ENCODE measurements around the gene CACNA1C. TPM values are rescaled to one million over a fixed set of nuclear protein-coding genes. Genes with fewer than 3 reads are reported as not detected.

Gene CACNA1C
- total and polyA plus RNA-seq, 2 donors (not counting 1 experiment from before 2014, with no cell fraction given): 0.01 to 0.02 TPM

GRCh38 chr12:2652401-2653081 is 599.8 kb downstream of the CACNA1C start:
- Histone ChIP-seq H3K27me3 (replicated peaks in 1 of 4; ENCODE audit: control extremely low read depth in 1 of 4, control insufficient read depth in 3 of 4, insufficient read depth in 4 of 4, low read length in 3 of 4) (peaks cover 0 to 4% (median 0%) of the 10 kb centered on the region in 4 experiments), H3K27ac (ENCODE audit: low read length in 2 of 2) (no peak overlapping the region), H2AFZ (ENCODE audit: insufficient read depth, low read depth, low read length, poor library complexity, severe bottlenecking) (no peak overlapping the region), H3K36me3 (replicated peaks in 1 of 2; ENCODE audit: control extremely low read depth in 1 of 2, control insufficient read depth in 1 of 2, extremely low read depth in 1 of 2, insufficient read depth in 2 of 2, low read length in 1 of 2) (no peaks in the 10 kb centered on the region), H3K4me1 (ENCODE audit: control insufficient read depth in 2 of 2, insufficient read depth in 2 of 2, low read length in 2 of 2) (no peaks in the 10 kb centered on the region), H3K9me3 (ENCODE audit: control extremely low read depth in 1 of 3, control insufficient read depth in 2 of 3, insufficient read depth in 1 of 3, low read length in 2 of 3) (no peaks in the 10 kb centered on the region), H3K79me2 (ENCODE audit: control insufficient read depth, insufficient read depth, low read length) (no peaks in the 10 kb centered on the region), H4K20me1 (ENCODE audit: control insufficient read depth, insufficient read depth, low read length, poor library complexity, severe bottlenecking) (no peaks in the 10 kb centered on the region), H3K4me2 (replicated peaks; ENCODE audit: low read depth, low read length, poor library complexity, severe bottlenecking) (no peak overlapping the region), H3K9ac (ENCODE audit: low read length) (no peak overlapping the region), H3K4me3 (ENCODE audit: control extremely low read depth in 1 of 5, extremely low read depth in 1 of 5, insufficient read depth in 1 of 5, low read depth in 2 of 5, low read length in 4 of 5) (no peak overlapping the region)
- Mint-ChIP-seq H3K4me1 (no peaks in the 10 kb centered on the region), H3K4me3 (no peak overlapping the region), H3K9me3 (ENCODE audit: insufficient read depth) (no peaks in the 10 kb centered on the region), H3K27ac (no peak overlapping the region), H3K27me3 (peaks cover 17% of the 10 kb centered on the region)
- CTCF ChIA-PET: no interaction called here
- WGBS (ENCODE audit: insufficient coverage): 93% methylated on average over 33 of the region's 33 CpGs
- ATAC-seq (ENCODE audit: low read depth): no peak
- intact Hi-C loops (cut with micrococcal nuclease): no loop called here
- TF ChIP-seq CTCF (IDR thresholded peaks at IDR 0.05): no peak
- TF ChIP-seq EZH2 (IDR thresholded peaks at IDR 0.05; ENCODE audit: borderline replicate concordance, insufficient read depth, low read depth, low read length, poor library complexity, severe bottlenecking): no peak
- no peak for DNase-seq
- POLR2A ChIA-PET: no interaction called here

GRCh38 chr12:2653461-2653965 is 600.7 kb downstream of the CACNA1C start:
- H2AFZ ChIP-seq (ENCODE audit: insufficient read depth, low read depth, low read length, poor library complexity, severe bottlenecking): no peak overlapping the region
- no peak for ATAC-seq (ENCODE audit: low read depth)
- Mint-ChIP-seq H3K9me3 (ENCODE audit: insufficient read depth) (no peaks in the 10 kb centered on the region), H3K27ac (no peak overlapping the region), H3K4me3 (no peak overlapping the region), H3K27me3 (peaks cover 12% of the 10 kb centered on the region), H3K4me1 (no peaks in the 10 kb centered on the region)
- no peaks in the 10 kb centered on the region for H3K4me1 ChIP-seq (ENCODE audit: control insufficient read depth in 2 of 2, insufficient read depth in 2 of 2, low read length in 2 of 2)
- no peak overlapping the region for H3K4me3 ChIP-seq (ENCODE audit: control extremely low read depth in 1 of 5, extremely low read depth in 1 of 5, insufficient read depth in 1 of 5, low read depth in 2 of 5, low read length in 4 of 5)
- ChIA-PET POLR2A (no interaction called here), CTCF (no interaction called here)
- no peaks in the 10 kb centered on the region for H3K9me3 ChIP-seq (ENCODE audit: control extremely low read depth in 1 of 3, control insufficient read depth in 2 of 3, insufficient read depth in 1 of 3, low read length in 2 of 3)
- no peak overlapping the region for H3K9ac ChIP-seq (ENCODE audit: low read length)
- WGBS (ENCODE audit: insufficient coverage): 97% methylated on average over 22 of the region's 22 CpGs
- no peak for DNase-seq
- H3K79me2 ChIP-seq (ENCODE audit: control insufficient read depth, insufficient read depth, low read length): no peaks in the 10 kb centered on the region
- no peaks in the 10 kb centered on the region for H3K36me3 ChIP-seq (replicated peaks in 1 of 2; ENCODE audit: control extremely low read depth in 1 of 2, control insufficient read depth in 1 of 2, extremely low read depth in 1 of 2, insufficient read depth in 2 of 2, low read length in 1 of 2)
- intact Hi-C loops (cut with micrococcal nuclease): no loop called here
- no peaks in the 10 kb centered on the region for H4K20me1 ChIP-seq (ENCODE audit: control insufficient read depth, insufficient read depth, low read length, poor library complexity, severe bottlenecking)
- no peak for TF ChIP-seq EZH2 (IDR thresholded peaks at IDR 0.05; ENCODE audit: borderline replicate concordance, insufficient read depth, low read depth, low read length, poor library complexity, severe bottlenecking)
- no peak for TF ChIP-seq CTCF (IDR thresholded peaks at IDR 0.05)
- no peak overlapping the region for H3K27ac ChIP-seq (ENCODE audit: low read length in 2 of 2)
- peaks cover 0 to 3% (median 0%) of the 10 kb centered on the region in 4 experiments for H3K27me3 ChIP-seq (replicated peaks in 1 of 4; ENCODE audit: control extremely low read depth in 1 of 4, control insufficient read depth in 3 of 4, insufficient read depth in 4 of 4, low read length in 3 of 4)
- no peak overlapping the region for H3K4me2 ChIP-seq (replicated peaks; ENCODE audit: low read depth, low read length, poor library complexity, severe bottlenecking)

Data from B cell (primary cell).